ENCODE data around the gene LIFR.

Gene LIFR

GRCh38 chr5:38465061-38465460 is 91.4 kb downstream of the LIFR start:
- DNase-seq: no peak

- DNase-seq: no peak
These were observed 92.6 kb downstream of the LIFR start for GRCh38 chr5:38463634-38464521.

- no peak for DNase-seq
These were observed 93.3 kb downstream of the LIFR start for GRCh38 chr5:38462976-38463633.

- DNase-seq: no peak
These were observed 98.3 kb downstream of the LIFR start for GRCh38 chr5:38458174-38458573.

GRCh38 chr5:38456657-38457399 is 99.6 kb downstream of the LIFR start:
- no peak for DNase-seq

- no peak for DNase-seq
These were observed 100.6 kb downstream of the LIFR start for GRCh38 chr5:38455796-38456330.

GRCh38 chr5:38453921-38454320 is 102.5 kb downstream of the LIFR start:
- DNase-seq: no peak

- peak; percentile 45 for DNase-seq
These were observed 102.9 kb downstream of the LIFR start for GRCh38 chr5:38453506-38453905.

- no peak for DNase-seq
These were observed 104.2 kb downstream of the LIFR start for GRCh38 chr5:38452201-38452600.

GRCh38 chr5:38451074-38451725 is 105.2 kb downstream of the LIFR start:
- DNase-seq: no peak

- no peak for DNase-seq
These were observed 105.8 kb downstream of the LIFR start for GRCh38 chr5:38450627-38451026.

GRCh38 chr5:38448568-38449350 is 107.7 kb downstream of the LIFR start:
- no peak for DNase-seq

GRCh38 chr5:38447786-38448185 is 108.7 kb downstream of the LIFR start:
- DNase-seq: no peak

- DNase-seq: no peak
These were observed 109.4 kb downstream of the LIFR start for GRCh38 chr5:38447056-38447455.

GRCh38 chr5:38446029-38446522 is 110.4 kb downstream of the LIFR start:
- DNase-seq: no peak

- DNase-seq: no peak
These were observed 110.9 kb downstream of the LIFR start for GRCh38 chr5:38445374-38446028.

GRCh38 chr5:38443390-38443789 is 113.1 kb downstream of the LIFR start:
- no peak for DNase-seq

- DNase-seq: no peak
These were observed 114.2 kb downstream of the LIFR start for GRCh38 chr5:38442247-38442573.

- DNase-seq: peak; percentile 86
These were observed 114.8 kb downstream of the LIFR start for GRCh38 chr5:38441453-38442246.

GRCh38 chr5:38438757-38439156 is 117.7 kb downstream of the LIFR start:
- no peak for DNase-seq

Measured in activated CD4-positive, alpha-beta T cell treated with anti-CD3 and anti-CD28 coated beads for 48 hours (primary cell).